H1 (cell line): Measurements from ENCODE around the gene SYNJ1. TPM values are rescaled to one million over a fixed set of nuclear protein-coding genes. Genes with fewer than 3 reads are reported as not detected.

Experiments
- CTCF ChIA-PET: fragments of 300-600 bp; sonication (Branson Sonifier 250); formaldehyde crosslinking; loops from one replicate; lab custom pipeline; 2021; ENCODE audit not compliant: partially characterized antibody; lab: Charles Lee
- POLR2A ChIA-PET: fragments of 300-600 bp; sonication (Branson Sonifier 250); formaldehyde crosslinking; loops from one replicate; lab custom pipeline; 2021; ENCODE audit warnings: inconsistent platforms; ENCODE audit not compliant: partially characterized antibody; lab: Charles Lee
- DNase-seq, 2 experiments: peaks; one replicate each; pipeline versions ENCODE4 v3.0.0 to v3.0.0-alpha.2; 2010 to 2022; ENCODE audit warnings: low spot score in 2 of 2, low read depth in 1 of 2, mixed read lengths in 1 of 2
- FAIRE-seq: peaks from 2 replicates; lab custom pipeline; 2011; peaks lifted over from hg19 to GRCh38; lab: Jason Lieb, UNC
- H2AFZ ChIP-seq: 2 replicates; pipeline ENCODE4 v1.8.1; 2012; ENCODE audit warnings: low read length, inconsistent platforms
- H2AK5ac ChIP-seq: 2 replicates; pipeline ENCODE4 v1.6.1; 2013; ENCODE audit warnings: low read depth, low read length
- H2BK120ac ChIP-seq: replicated peaks from 2 replicates; pipeline ENCODE3; 2013; ENCODE audit warnings: low read depth, low read length, inconsistent platforms
- H2BK12ac ChIP-seq: 2 replicates; pipeline ENCODE4 v1.6.1; 2013; ENCODE audit warnings: low read depth, low read length
- H2BK15ac ChIP-seq: 2 replicates; pipeline ENCODE4 v1.6.1; 2013; ENCODE audit warnings: low read length
- H2BK20ac ChIP-seq: 2 replicates; pipeline ENCODE4 v1.6.1; 2013; ENCODE audit warnings: low read length
- H2BK5ac ChIP-seq: 2 replicates; pipeline ENCODE4 v1.6.1; 2013; ENCODE audit warnings: low read depth, low read length
- H3K14ac ChIP-seq: 2 replicates; pipeline ENCODE4 v1.6.1; 2013; ENCODE audit warnings: inconsistent platforms; ENCODE audit not compliant: insufficient read length
- H3K18ac ChIP-seq: 2 replicates; pipeline ENCODE4 v1.6.1; 2013; ENCODE audit warnings: low read length; ENCODE audit errors: extremely low read depth
- H3K23ac ChIP-seq: 2 replicates; pipeline ENCODE4 v1.6.1; 2013; ENCODE audit warnings: inconsistent platforms; ENCODE audit not compliant: insufficient read length
- H3K23me2 ChIP-seq: 2 replicates; pipeline ENCODE4 v1.6.1; 2013; ENCODE audit warnings: low read depth, low read length
- H3K27ac ChIP-seq: 2 replicates; pipeline ENCODE4 v1.6.1; 2011; ENCODE audit warnings: low read depth, low read length, inconsistent platforms
- H3K27me3 ChIP-seq, 4 experiments: replicated peaks in 1 of 4; 1 replicate in 1 of 4; 2 replicates in 3 of 4; pipeline versions ENCODE4 v1.6.1 to v1.8.1; 2011 to 2013; ENCODE audit warnings: low read length in 3 of 4, mild to moderate bottlenecking in 3 of 4, inconsistent platforms in 2 of 4, mixed read lengths in 2 of 4, moderate library complexity in 1 of 4; ENCODE audit not compliant: control insufficient read depth in 3 of 4, insufficient read depth in 3 of 4; ENCODE audit errors: extremely low read depth in 1 of 4
- H3K36me3 ChIP-seq, 4 experiments: 2 replicates each; pipeline versions ENCODE4 v1.6.1 to v1.8.1; 2011 to 2013; ENCODE audit warnings: mild to moderate bottlenecking in 4 of 4, low read length in 3 of 4, moderate library complexity in 2 of 4, control low read depth in 1 of 4, inconsistent platforms in 1 of 4; ENCODE audit not compliant: insufficient read depth in 4 of 4, control insufficient read depth in 2 of 4
- H3K4ac ChIP-seq: replicated peaks from 2 replicates; pipeline ENCODE3; 2013; ENCODE audit warnings: low read length, low read depth, mixed read lengths, inconsistent platforms; ENCODE audit not compliant: insufficient read length
- H3K4me1 ChIP-seq, 4 experiments: replicated peaks in 1 of 4; 1 replicate in 1 of 4; 2 replicates in 3 of 4; pipeline versions ENCODE4 v1.6.1 to v1.8.1; 2011 to 2013; ENCODE audit warnings: low read length in 3 of 4, inconsistent platforms in 2 of 4, mixed read lengths in 1 of 4; ENCODE audit not compliant: insufficient read depth in 4 of 4, control insufficient read depth in 3 of 4
- H3K4me2 ChIP-seq, 2 experiments: 2 replicates each; pipeline versions ENCODE4 v1.6.1 to v1.8.1; 2011 to 2013; ENCODE audit warnings: low read depth in 2 of 2, low read length in 2 of 2, control low read depth in 1 of 2, inconsistent platforms in 1 of 2, mild to moderate bottlenecking in 1 of 2; ENCODE audit not compliant: insufficient read depth in 1 of 2
- H3K4me3 ChIP-seq, 4 experiments: fragments of 200-600, 300-600 bp in 1 of 4; sonication (generic), shearing (Covaris generic), sonication (Bioruptor Twin) in 1 of 4; 2 replicates each; pipeline versions ENCODE4 v1.5.1 to v1.8.1; 2011 to 2016; ENCODE audit warnings: low read length in 4 of 4, low read depth in 3 of 4, control low read depth in 2 of 4, inconsistent platforms in 2 of 4, mild to moderate bottlenecking in 2 of 4, mixed read lengths in 1 of 4, moderate library complexity in 1 of 4; ENCODE audit not compliant: insufficient read depth in 2 of 4; ENCODE audit errors: extremely low read depth in 1 of 4
- H3K56ac ChIP-seq: replicated peaks from 2 replicates; pipeline ENCODE3; 2013; ENCODE audit warnings: low read depth, mild to moderate bottlenecking, mixed read lengths, low read length, inconsistent platforms; ENCODE audit not compliant: insufficient read length
- H3K79me1 ChIP-seq: 2 replicates; pipeline ENCODE4 v1.6.1; 2013; ENCODE audit warnings: low read depth, low read length, control low read depth
- H3K79me2 ChIP-seq, 2 experiments: 2 replicates each; pipeline versions ENCODE4 v1.6.1 to v1.8.1; 2012 to 2013; ENCODE audit warnings: low read length in 2 of 2, mild to moderate bottlenecking in 2 of 2, inconsistent platforms in 1 of 2; ENCODE audit not compliant: insufficient read depth in 2 of 2, control insufficient read depth in 1 of 2
- H3K9ac ChIP-seq, 4 experiments: replicated peaks in 1 of 4; 1 replicate in 1 of 4; 2 replicates in 3 of 4; pipeline versions ENCODE4 v1.6.1 to v1.8.1; 2011 to 2013; ENCODE audit warnings: low read depth in 3 of 4, low read length in 3 of 4, control low read depth in 2 of 4, mild to moderate bottlenecking in 2 of 4, moderate library complexity in 2 of 4, inconsistent platforms in 1 of 4; ENCODE audit errors: extremely low read depth in 1 of 4
- H3K9me3 ChIP-seq, 2 experiments: 2 replicates each; pipeline versions ENCODE4 v1.6.1 to v1.8.1; 2012 to 2013; ENCODE audit warnings: mild to moderate bottlenecking in 2 of 2, moderate library complexity in 2 of 2, control low read depth in 1 of 2, inconsistent platforms in 1 of 2, low read depth in 1 of 2, low read length in 1 of 2, mixed read lengths in 1 of 2; ENCODE audit not compliant: insufficient read depth in 2 of 2
- H4K20me1 ChIP-seq, 2 experiments: replicated peaks in 1 of 2; 2 replicates each; pipeline versions ENCODE3 to v1.8.1; 2011 to 2013; ENCODE audit warnings: inconsistent platforms in 2 of 2, low read length in 2 of 2, mild to moderate bottlenecking in 1 of 2; ENCODE audit not compliant: insufficient read depth in 2 of 2, control insufficient read depth in 1 of 2
- H4K5ac ChIP-seq: 2 replicates; pipeline ENCODE4 v1.6.1; 2013; ENCODE audit warnings: low read length, low read depth, mixed read lengths, inconsistent platforms; ENCODE audit not compliant: insufficient read length
- H4K8ac ChIP-seq: 2 replicates; pipeline ENCODE4 v1.8.0; 2013; ENCODE audit warnings: mild to moderate bottlenecking, moderate library complexity, low read length, inconsistent platforms; ENCODE audit not compliant: insufficient read depth; ENCODE audit errors: extremely low read depth
- H4K91ac ChIP-seq: replicated peaks from 2 replicates; pipeline ENCODE3; 2013; ENCODE audit warnings: low read length, mixed read lengths, inconsistent platforms; ENCODE audit not compliant: insufficient read length
- KDM5A ChIP-seq: fragments of 200-600 bp; IDR thresholded peaks from 2 replicates; pipeline ENCODE4 v1.7.1; 2012; ENCODE audit warnings: mild to moderate bottlenecking, low read length, inconsistent platforms, mixed read lengths
- RNF2 ChIP-seq: fragments of 200-900, 300-1000 bp; sonication (generic); IDR thresholded peaks from 2 replicates; pipeline ENCODE4 v1.7.1; 2016; ENCODE audit warnings: borderline replicate concordance, low read depth, mild to moderate bottlenecking, antibody characterized with exemption, low read length; ENCODE audit not compliant: poor library complexity, severe bottlenecking; ENCODE audit errors: missing control alignments
- TAF7 ChIP-seq: optimal IDR thresholded peaks from 2 replicates; pipeline ENCODE3; 2011; ENCODE audit warnings: low read depth, mild to moderate bottlenecking, inconsistent platforms, low read length, moderate library complexity, borderline replicate concordance
- WGBS, 2 experiments: shearing (Covaris generic) in 1 of 2; methylation state at CpG; one replicate each; pipeline versions ENCODE4 v1.1.6 to v1.1.7; 2013 to 2015; ENCODE audit warnings: low lambda C conversion rate in 2 of 2, mixed read lengths in 2 of 2, inconsistent platforms in 1 of 2, low coverage in 1 of 2, missing lambda C conversion rate in 1 of 2; ENCODE audit not compliant: insufficient replicate concordance in 2 of 2, insufficient coverage in 1 of 2, insufficient read length in 1 of 2; ENCODE audit errors: extremely low coverage in 1 of 2, missing lambda C conversion rate in 1 of 2; 5-methylcytosine and 5-hydroxymethylcytosine counted together
- polyA plus RNA-seq, 7 experiments: library from polyadenylated mRNA; depleted of rRNA in 3 of 7; stranded (reverse) in 5 of 7; unstranded in 2 of 7; fragments of >200 nt in 5 of 7; fragments of 200-250 nt in 2 of 7; gene quantifications; 1 replicate in 5 of 7; 2 replicates in 1 of 7; 4 replicates in 1 of 7; pipeline versions ENCODE4 v1.2.1 to v1.2.3, GENCODE V29; 2011 to 2013; ENCODE audit warnings: missing spikeins in 2 of 7, mixed read lengths in 2 of 7
- total RNA-seq: library from RNA; stranded (reverse); fragmentation: NEBNext Ultra II Directional; extraction: Animal tissue kit (Norgen Biotek cat#: 25700); gene quantifications from 2 replicates; pipeline ENCODE4 v1.2.1, GENCODE V29; 2021
- TF ChIP-seq, protein P1 (sequence below): IDR thresholded peaks from 2 replicates; pipeline ENCODE4 v1.6.1; 2012; ENCODE audit warnings: inconsistent platforms
- TF ChIP-seq, protein P2 (sequence below): IDR thresholded peaks from 2 replicates; pipeline ENCODE4 v1.6.1; 2012; ENCODE audit warnings: low read length, inconsistent platforms
- TF ChIP-seq, protein P3 (sequence below): IDR thresholded peaks from 2 replicates; pipeline ENCODE4 v1.6.1; 2011; ENCODE audit warnings: low read length, improper control_type of control experiment

The SYNJ1 gene
- total and polyA plus RNA-seq, 2 of the 8 experiments (the other 6 are each of a cell fraction or from before 2014, with no cell fraction given), result 1.3 to 4.3 TPM

DNA sequence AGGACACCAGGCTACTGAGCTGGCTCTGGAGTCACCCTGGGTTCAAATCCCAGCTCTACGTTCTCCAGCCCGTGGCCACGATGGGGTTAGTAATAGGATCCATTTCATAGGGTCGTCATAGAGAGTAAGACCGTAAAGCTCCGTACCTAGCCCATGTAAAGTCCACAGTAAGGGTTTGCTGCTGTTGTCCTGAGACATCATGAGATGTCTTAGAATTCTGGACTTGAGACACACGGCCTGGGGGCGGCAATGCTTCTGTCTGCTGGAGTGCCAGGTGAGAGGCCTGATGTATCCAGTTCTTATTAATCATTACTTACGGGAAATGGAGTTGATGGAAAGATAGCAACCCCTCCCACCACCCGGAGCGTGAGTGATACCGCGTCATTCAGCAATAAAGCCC, 146.1 kb downstream of the SYNJ1 start:
- peaks cover 7% of the 10 kb centered on the region; the same call in 1 of the 2 replicates for H3K23me2 ChIP-seq
- DNase-seq, result no peak
- no peaks in the 10 kb centered on the region for H3K4me1 ChIP-seq
- H3K9ac ChIP-seq, result no peak overlapping the region
- H2AFZ ChIP-seq, result no peak overlapping the region
- no peak overlapping the region for H3K14ac ChIP-seq
- H3K36me3 ChIP-seq, result no peaks in the 10 kb centered on the region
- H3K23ac ChIP-seq, result no peak overlapping the region
- H3K79me1 ChIP-seq, result no peaks in the 10 kb centered on the region
- no peak overlapping the region for H2BK20ac ChIP-seq
- H3K4ac ChIP-seq, result no peak overlapping the region
- H3K18ac ChIP-seq, result no peak overlapping the region
- H4K5ac ChIP-seq, result no peak overlapping the region
- H2BK15ac ChIP-seq, result no peak overlapping the region
- H4K20me1 ChIP-seq, result no peaks in the 10 kb centered on the region
- no peak for FAIRE-seq
- no peak overlapping the region for H3K27ac ChIP-seq
- H2BK120ac ChIP-seq, result no peak overlapping the region
- H4K91ac ChIP-seq, result no peak overlapping the region
- H2BK5ac ChIP-seq, result no peak overlapping the region
- no peaks in the 10 kb centered on the region for H3K79me2 ChIP-seq
- H3K4me3 ChIP-seq, result no peak overlapping the region
- POLR2A ChIA-PET, result interaction anchor here (1.0 kb wide), 1 partner anchor 10 kb away, joined by 3 read pairs; no protein-coding TSS in a partner anchor
- TF ChIP-seq, protein P1, sequence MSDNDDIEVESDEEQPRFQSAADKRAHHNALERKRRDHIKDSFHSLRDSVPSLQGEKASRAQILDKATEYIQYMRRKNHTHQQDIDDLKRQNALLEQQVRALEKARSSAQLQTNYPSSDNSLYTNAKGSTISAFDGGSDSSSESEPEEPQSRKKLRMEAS, result no peak
- TF ChIP-seq, protein P2, sequence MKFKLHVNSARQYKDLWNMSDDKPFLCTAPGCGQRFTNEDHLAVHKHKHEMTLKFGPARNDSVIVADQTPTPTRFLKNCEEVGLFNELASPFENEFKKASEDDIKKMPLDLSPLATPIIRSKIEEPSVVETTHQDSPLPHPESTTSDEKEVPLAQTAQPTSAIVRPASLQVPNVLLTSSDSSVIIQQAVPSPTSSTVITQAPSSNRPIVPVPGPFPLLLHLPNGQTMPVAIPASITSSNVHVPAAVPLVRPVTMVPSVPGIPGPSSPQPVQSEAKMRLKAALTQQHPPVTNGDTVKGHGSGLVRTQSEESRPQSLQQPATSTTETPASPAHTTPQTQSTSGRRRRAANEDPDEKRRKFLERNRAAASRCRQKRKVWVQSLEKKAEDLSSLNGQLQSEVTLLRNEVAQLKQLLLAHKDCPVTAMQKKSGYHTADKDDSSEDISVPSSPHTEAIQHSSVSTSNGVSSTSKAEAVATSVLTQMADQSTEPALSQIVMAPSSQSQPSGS, result no peak
- TF ChIP-seq TAF7, result no peak
- TF ChIP-seq RNF2, result no peak
- TF ChIP-seq, protein P3, sequence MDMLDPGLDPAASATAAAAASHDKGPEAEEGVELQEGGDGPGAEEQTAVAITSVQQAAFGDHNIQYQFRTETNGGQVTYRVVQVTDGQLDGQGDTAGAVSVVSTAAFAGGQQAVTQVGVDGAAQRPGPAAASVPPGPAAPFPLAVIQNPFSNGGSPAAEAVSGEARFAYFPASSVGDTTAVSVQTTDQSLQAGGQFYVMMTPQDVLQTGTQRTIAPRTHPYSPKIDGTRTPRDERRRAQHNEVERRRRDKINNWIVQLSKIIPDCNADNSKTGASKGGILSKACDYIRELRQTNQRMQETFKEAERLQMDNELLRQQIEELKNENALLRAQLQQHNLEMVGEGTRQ, result no peak
- TF ChIP-seq KDM5A, result no peak
- TF ChIP-seq, all 59 proteins: peak for 0
- H3K56ac ChIP-seq, result no peak overlapping the region
- H4K8ac ChIP-seq, result no peak overlapping the region
- no peaks in the 10 kb centered on the region for H3K9me3 ChIP-seq
- no peak overlapping the region for H3K4me2 ChIP-seq
- no peaks in the 10 kb centered on the region; a peak in 1 of 7 replicates for H3K27me3 ChIP-seq
- CTCF ChIA-PET, result interaction anchor here (1.0 to 10.0 kb wide), 6 partner anchors 9 to 177 kb away, joined by 4 to 112 read pairs (median 8); no protein-coding TSS in a partner anchor
- WGBS, 2 experiments, result 93% methylated on average over 13 of the region's 13 CpGs; no CpG with 5 or more reads in 1 of the 2 experiments
- H2AK5ac ChIP-seq, result no peak overlapping the region
- no peak overlapping the region for H2BK12ac ChIP-seq
